GM18499 (cell line): ENCODE results near the gene LRRC8B.
"Not testable (repeated sequence)": the region's sequence is repeated elsewhere in the genome, so short reads cannot be mapped to it uniquely, and the experiment has no call there.

ENCODE experiments used
- ATAC-seq: cut with Tn5 transposase; IDR thresholded peaks from one replicate; pipeline ENCODE4 v1.9.1; 2021; ENCODE audit warnings: moderate number of reproducible peaks; ENCODE audit not compliant: insufficient read depth, unreplicated experiment

The LRRC8B gene

GRCh38 chr1:89578946-89579684 is 54.5 kb downstream of the LRRC8B start:
- ATAC-seq = no peak

GRCh38 chr1:89580036-89580435 is 55.4 kb downstream of the LRRC8B start:
- no peak for ATAC-seq

- no peak for ATAC-seq
Measured at GRCh38 chr1:89581859-89582258, 57.2 kb downstream of the LRRC8B start.

GRCh38 chr1:89582571-89582970 is 57.9 kb downstream of the LRRC8B start:
- ATAC-seq = no peak

- ATAC-seq = no peak
Measured at GRCh38 chr1:89584211-89584610, 59.6 kb downstream of the LRRC8B start.

GRCh38 chr1:89584781-89585180 is 60.2 kb downstream of the LRRC8B start:
- no peak for ATAC-seq

- ATAC-seq = no peak
Measured at GRCh38 chr1:89587729-89588161, 63.1 kb downstream of the LRRC8B start.

- ATAC-seq = no peak
Measured at GRCh38 chr1:89588480-89588879, 63.9 kb downstream of the LRRC8B start.

GRCh38 chr1:89589515-89589914 is 64.9 kb downstream of the LRRC8B start:
- ATAC-seq = no peak

- no peak for ATAC-seq
Measured at GRCh38 chr1:89590341-89591080, 65.9 kb downstream of the LRRC8B start.

GRCh38 chr1:89592861-89593302 is 68.3 kb downstream of the LRRC8B start:
- ATAC-seq = not testable (repeated sequence)

GRCh38 chr1:89594096-89594740 is 69.6 kb downstream of the LRRC8B start:
- no peak for ATAC-seq

GRCh38 chr1:89596698-89597097 is 72.1 kb downstream of the LRRC8B start:
- ATAC-seq = no peak

GRCh38 chr1:89598450-89599331 is 74.1 kb downstream of the LRRC8B start:
- no peak for ATAC-seq

GRCh38 chr1:89599332-89599630 is 74.7 kb downstream of the LRRC8B start:
- no peak for ATAC-seq

- ATAC-seq = no peak
Measured at GRCh38 chr1:89600451-89601224, 76.0 kb downstream of the LRRC8B start.

- ATAC-seq = no peak
Measured at GRCh38 chr1:89602871-89603404, 78.3 kb downstream of the LRRC8B start.

- ATAC-seq = no peak
Measured at GRCh38 chr1:89603651-89604413, 79.2 kb downstream of the LRRC8B start.

- no peak for ATAC-seq
Measured at GRCh38 chr1:89604414-89604735, 79.7 kb downstream of the LRRC8B start.
